GM18951 (cell line): ENCODE data around the gene KLRC3.
"Not testable (repeated sequence)": the region's sequence is repeated elsewhere in the genome, so short reads cannot be mapped to it uniquely, and the experiment has no call there.

Source experiments
- POLR2A ChIP-seq: IDR thresholded peaks from 4 replicates; pipeline ENCODE4 v1.6.1; 2011; ENCODE audit warnings: mild to moderate bottlenecking; ENCODE audit not compliant: insufficient read length, insufficient read depth; ENCODE audit errors: extremely low read depth
- in situ Hi-C: fragments of 300-500 bp; cut with MboI; formaldehyde crosslinking; loops from one replicate; pipeline ENCODE4 v1.12.0; 2022; ENCODE audit warnings: low sequenced_read_pairs, mixed read lengths, inconsistent platforms; ENCODE audit not compliant: unreplicated experiment

KLRC3 gene

GRCh38 chr12:10368206-10369171, 51.9 kb downstream of the KLRC3 start:
- no peak for TF ChIP-seq POLR2A
- in situ Hi-C loops, result no loop called here

- in situ Hi-C loops, result not testable (repeated sequence)
These were observed 52.7 kb downstream of the KLRC3 start for GRCh38 chr12:10367714-10368113.

GRCh38 chr12:10366875-10367274, 53.5 kb downstream of the KLRC3 start:
- in situ Hi-C loops, result no loop called here
- no peak for TF ChIP-seq POLR2A

GRCh38 chr12:10365696-10366405, 54.5 kb downstream of the KLRC3 start:
- no peak for TF ChIP-seq POLR2A
- in situ Hi-C loops, result no loop called here

GRCh38 chr12:10364815-10365622, 55.4 kb downstream of the KLRC3 start:
- TF ChIP-seq POLR2A, result no peak
- in situ Hi-C loops, result no loop called here

GRCh38 chr12:10363914-10364814, 56.2 kb downstream of the KLRC3 start:
- TF ChIP-seq POLR2A, result no peak
- in situ Hi-C loops, result no loop called here

- no peak for TF ChIP-seq POLR2A
- in situ Hi-C loops, result no loop called here
These were observed 56.8 kb downstream of the KLRC3 start for GRCh38 chr12:10363658-10363913.

GRCh38 chr12:10362828-10363657, 57.4 kb downstream of the KLRC3 start:
- in situ Hi-C loops, result no loop called here
- no peak for TF ChIP-seq POLR2A

GRCh38 chr12:10362325-10362724, 58.1 kb downstream of the KLRC3 start:
- no peak for TF ChIP-seq POLR2A
- in situ Hi-C loops, result no loop called here
